ENCODE data around the gene AURKA.

Gene AURKA

GRCh38 chr20:56428410-56428809, 36.4 kb upstream of the AURKA start:
- H3K36me3 ChIP-seq (ENCODE audit: insufficient read depth, low read length), result no peaks in the 10 kb centered on the region
- no peak overlapping the region for H3K4me2 ChIP-seq (ENCODE audit: insufficient read depth, low read length)
- H3K4me1 ChIP-seq (ENCODE audit: insufficient read depth, low read length), result peaks cover 7% of the 10 kb centered on the region

DNA sequence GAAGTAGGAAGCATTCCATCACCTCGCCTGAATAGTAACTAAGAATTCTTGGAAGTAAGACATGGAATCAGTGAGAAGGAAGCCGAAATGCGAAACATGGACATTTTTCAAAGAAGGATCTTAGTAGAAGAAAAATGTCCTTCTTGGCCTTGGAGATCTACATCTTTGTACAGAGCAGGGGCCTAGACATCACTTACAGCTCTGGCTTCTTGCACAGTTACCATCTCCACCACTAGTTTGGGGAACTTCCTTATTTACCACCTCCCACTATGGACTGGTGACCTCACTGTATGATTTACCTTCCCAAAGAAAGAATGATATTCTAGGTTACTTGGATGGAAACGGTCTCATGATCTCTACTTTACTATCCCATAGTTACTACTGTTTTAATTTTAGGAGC, 35.8 kb upstream of the AURKA start:
- no peak overlapping the region for H3K4me2 ChIP-seq (ENCODE audit: insufficient read depth, low read length)
- H3K27ac ChIP-seq (ENCODE audit: low read length), result no peak overlapping the region
- TF ChIP-seq EZH2 (IDR thresholded peaks at IDR 0.05; ENCODE audit: borderline replicate concordance, low read depth, low read length, severe bottlenecking), result no peak
- TF ChIP-seq, protein P1, sequence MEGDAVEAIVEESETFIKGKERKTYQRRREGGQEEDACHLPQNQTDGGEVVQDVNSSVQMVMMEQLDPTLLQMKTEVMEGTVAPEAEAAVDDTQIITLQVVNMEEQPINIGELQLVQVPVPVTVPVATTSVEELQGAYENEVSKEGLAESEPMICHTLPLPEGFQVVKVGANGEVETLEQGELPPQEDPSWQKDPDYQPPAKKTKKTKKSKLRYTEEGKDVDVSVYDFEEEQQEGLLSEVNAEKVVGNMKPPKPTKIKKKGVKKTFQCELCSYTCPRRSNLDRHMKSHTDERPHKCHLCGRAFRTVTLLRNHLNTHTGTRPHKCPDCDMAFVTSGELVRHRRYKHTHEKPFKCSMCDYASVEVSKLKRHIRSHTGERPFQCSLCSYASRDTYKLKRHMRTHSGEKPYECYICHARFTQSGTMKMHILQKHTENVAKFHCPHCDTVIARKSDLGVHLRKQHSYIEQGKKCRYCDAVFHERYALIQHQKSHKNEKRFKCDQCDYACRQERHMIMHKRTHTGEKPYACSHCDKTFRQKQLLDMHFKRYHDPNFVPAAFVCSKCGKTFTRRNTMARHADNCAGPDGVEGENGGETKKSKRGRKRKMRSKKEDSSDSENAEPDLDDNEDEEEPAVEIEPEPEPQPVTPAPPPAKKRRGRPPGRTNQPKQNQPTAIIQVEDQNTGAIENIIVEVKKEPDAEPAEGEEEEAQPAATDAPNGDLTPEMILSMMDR (IDR thresholded peaks at IDR 0.05; ENCODE audit: borderline replicate concordance, extremely low read depth, low read length, poor library complexity, severe bottlenecking), result no peak
- H4K20me1 ChIP-seq (ENCODE audit: insufficient read depth, low read length), result no peaks in the 10 kb centered on the region
- no peaks in the 10 kb centered on the region for H3K9me3 ChIP-seq (ENCODE audit: insufficient read depth, low read length, severe bottlenecking)
- no peak overlapping the region for H2AFZ ChIP-seq (ENCODE audit: low read depth, low read length)
- ATAC-seq (ENCODE audit: insufficient read depth, low read depth), result no peak
- no peaks in the 10 kb centered on the region for H3K27me3 ChIP-seq (ENCODE audit: insufficient read depth, low read length, poor library complexity)
- peaks cover 7% of the 10 kb centered on the region for H3K4me1 ChIP-seq (ENCODE audit: insufficient read depth, low read length)
- H3K4me3 ChIP-seq (ENCODE audit: low read depth in 1 of 2, low read length in 2 of 2), result no peak overlapping the region
- H3K36me3 ChIP-seq (ENCODE audit: insufficient read depth, low read length), result no peaks in the 10 kb centered on the region
- no peaks in the 10 kb centered on the region for H3K79me2 ChIP-seq (ENCODE audit: insufficient read depth, low read length)
- DNase-seq, result no peak
- H3K9ac ChIP-seq (ENCODE audit: low read depth, low read length), result no peak overlapping the region

More at GRCh38 chr20:56428410-56428809, 36.4 kb upstream of the AURKA start:
- DNase-seq, result no peak
- no peaks in the 10 kb centered on the region for H3K79me2 ChIP-seq (ENCODE audit: insufficient read depth, low read length)
- no peak overlapping the region for H3K9ac ChIP-seq (ENCODE audit: low read depth, low read length)
- H4K20me1 ChIP-seq (ENCODE audit: insufficient read depth, low read length), result no peaks in the 10 kb centered on the region
- TF ChIP-seq, protein P1 (IDR thresholded peaks at IDR 0.05; ENCODE audit: borderline replicate concordance, extremely low read depth, low read length, poor library complexity, severe bottlenecking), result no peak
- TF ChIP-seq EZH2 (IDR thresholded peaks at IDR 0.05; ENCODE audit: borderline replicate concordance, low read depth, low read length, severe bottlenecking), result no peak
- no peak overlapping the region for H3K27ac ChIP-seq (ENCODE audit: low read length)
- H3K27me3 ChIP-seq (ENCODE audit: insufficient read depth, low read length, poor library complexity), result no peaks in the 10 kb centered on the region
- H3K4me3 ChIP-seq (ENCODE audit: low read depth in 1 of 2, low read length in 2 of 2), result no peak overlapping the region
- H3K9me3 ChIP-seq (ENCODE audit: insufficient read depth, low read length, severe bottlenecking), result no peaks in the 10 kb centered on the region
- H2AFZ ChIP-seq (ENCODE audit: low read depth, low read length), result no peak overlapping the region
- ATAC-seq (ENCODE audit: insufficient read depth, low read depth), result no peak

DNA sequence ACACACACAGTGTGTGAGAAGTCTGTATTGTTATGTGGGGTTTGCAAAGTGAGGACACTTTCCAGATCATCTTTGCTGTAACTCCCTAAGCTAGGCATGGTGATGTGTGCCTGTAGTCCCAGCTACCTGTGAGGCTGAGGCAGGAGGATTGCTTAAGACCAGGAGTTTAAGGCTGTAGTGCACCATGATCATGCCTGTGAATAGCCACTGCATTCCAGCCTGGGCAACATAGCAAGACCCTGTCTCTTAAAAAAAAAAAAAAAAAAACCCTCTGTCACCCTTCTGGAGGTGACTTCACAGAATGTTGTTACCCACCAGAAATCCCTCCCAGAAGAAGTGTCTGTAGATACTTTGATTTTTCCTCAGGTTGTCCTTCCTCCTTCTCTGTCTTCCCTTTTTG, 34.9 kb upstream of the AURKA start:
- Histone ChIP-seq H3K9ac (ENCODE audit: low read depth, low read length) (no peak overlapping the region), H3K4me3 (ENCODE audit: low read depth in 1 of 2, low read length in 2 of 2) (no peak overlapping the region), H3K9me3 (ENCODE audit: insufficient read depth, low read length, severe bottlenecking) (no peaks in the 10 kb centered on the region), H3K27me3 (ENCODE audit: insufficient read depth, low read length, poor library complexity) (no peaks in the 10 kb centered on the region), H4K20me1 (ENCODE audit: insufficient read depth, low read length) (no peaks in the 10 kb centered on the region), H3K36me3 (ENCODE audit: insufficient read depth, low read length) (no peaks in the 10 kb centered on the region), H3K4me2 (ENCODE audit: insufficient read depth, low read length) (no peak overlapping the region), H3K79me2 (ENCODE audit: insufficient read depth, low read length) (no peaks in the 10 kb centered on the region), H2AFZ (ENCODE audit: low read depth, low read length) (no peak overlapping the region), H3K27ac (ENCODE audit: low read length) (no peak overlapping the region), H3K4me1 (ENCODE audit: insufficient read depth, low read length) (peaks cover 7% of the 10 kb centered on the region)
- DNase-seq (no peak), ATAC-seq (ENCODE audit: insufficient read depth, low read depth) (no peak)
- no peak for TF ChIP-seq EZH2 (IDR thresholded peaks at IDR 0.05; ENCODE audit: borderline replicate concordance, low read depth, low read length, severe bottlenecking)

GRCh38 chr20:56426026-56426425, 34.0 kb upstream of the AURKA start:
- Histone ChIP-seq H3K4me1 (ENCODE audit: insufficient read depth, low read length) (peaks cover 7% of the 10 kb centered on the region), H3K27ac (ENCODE audit: low read length) (no peak overlapping the region), H3K36me3 (ENCODE audit: insufficient read depth, low read length) (no peaks in the 10 kb centered on the region), H4K20me1 (ENCODE audit: insufficient read depth, low read length) (no peaks in the 10 kb centered on the region), H3K4me3 (ENCODE audit: low read depth in 1 of 2, low read length in 2 of 2) (no peak overlapping the region), H3K9me3 (ENCODE audit: insufficient read depth, low read length, severe bottlenecking) (no peaks in the 10 kb centered on the region), H3K9ac (ENCODE audit: low read depth, low read length) (no peak overlapping the region), H2AFZ (ENCODE audit: low read depth, low read length) (no peak overlapping the region), H3K4me2 (ENCODE audit: insufficient read depth, low read length) (no peak overlapping the region), H3K27me3 (ENCODE audit: insufficient read depth, low read length, poor library complexity) (no peaks in the 10 kb centered on the region), H3K79me2 (ENCODE audit: insufficient read depth, low read length) (no peaks in the 10 kb centered on the region)
- TF ChIP-seq EZH2 (IDR thresholded peaks at IDR 0.05; ENCODE audit: borderline replicate concordance, low read depth, low read length, severe bottlenecking), result no peak
- TF ChIP-seq, protein P1 (IDR thresholded peaks at IDR 0.05; ENCODE audit: borderline replicate concordance, extremely low read depth, low read length, poor library complexity, severe bottlenecking), result no peak
- no peak for ATAC-seq (ENCODE audit: insufficient read depth, low read depth)
- no peak for DNase-seq

Data from DND-41 (cell line).